Measurements from ENCODE around the gene MOSPD3.

DNA sequence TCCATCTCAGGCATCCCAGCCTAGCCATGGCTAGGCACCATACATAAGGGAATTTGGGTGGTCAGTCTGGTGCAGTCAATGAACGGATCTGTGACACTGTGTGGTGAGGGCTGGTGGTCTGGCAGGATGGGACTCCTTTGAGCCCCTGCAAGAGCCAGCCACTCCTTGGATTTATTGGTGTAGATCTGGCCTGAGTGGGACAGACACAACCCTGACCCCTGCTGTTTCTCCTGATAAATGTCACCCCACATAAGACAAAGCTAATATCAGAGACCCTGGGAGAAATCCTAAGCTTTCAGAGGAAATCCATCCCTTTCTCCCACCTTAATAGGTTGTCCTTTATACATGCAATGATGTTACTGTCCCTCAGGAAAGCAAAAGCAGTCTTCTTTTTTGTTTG, 23.9 kb upstream of the MOSPD3 start:
- TF ChIP-seq ZSCAN30 (CRISPR knock-in tag; IDR thresholded peaks at IDR 0.05) (no peak), EP300 (IDR thresholded peaks at IDR 0.05; ENCODE audit: low read depth in 2 of 2, low read length in 2 of 2) (no peak), EP300 (CRISPR knock-in tag; IDR thresholded peaks at IDR 0.05; ENCODE audit: borderline replicate concordance) (no peak), SRF (IDR thresholded peaks at IDR 0.05; ENCODE audit: low read depth, low read length) (no peak), ZNF850 (CRISPR knock-in tag; conservative IDR thresholded peaks at IDR 0.05) (no peak), SRSF1 (optimal IDR thresholded peaks at IDR 0.05; ENCODE audit: low read depth, low read length) (no peak)
- TF ChIP-seq, protein P1, sequence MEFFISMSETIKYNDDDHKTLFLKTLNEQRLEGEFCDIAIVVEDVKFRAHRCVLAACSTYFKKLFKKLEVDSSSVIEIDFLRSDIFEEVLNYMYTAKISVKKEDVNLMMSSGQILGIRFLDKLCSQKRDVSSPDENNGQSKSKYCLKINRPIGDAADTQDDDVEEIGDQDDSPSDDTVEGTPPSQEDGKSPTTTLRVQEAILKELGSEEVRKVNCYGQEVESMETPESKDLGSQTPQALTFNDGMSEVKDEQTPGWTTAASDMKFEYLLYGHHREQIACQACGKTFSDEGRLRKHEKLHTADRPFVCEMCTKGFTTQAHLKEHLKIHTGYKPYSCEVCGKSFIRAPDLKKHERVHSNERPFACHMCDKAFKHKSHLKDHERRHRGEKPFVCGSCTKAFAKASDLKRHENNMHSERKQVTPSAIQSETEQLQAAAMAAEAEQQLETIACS (CRISPR knock-in tag; IDR thresholded peaks at IDR 0.05), result no peak
- TF ChIP-seq, protein P2, sequence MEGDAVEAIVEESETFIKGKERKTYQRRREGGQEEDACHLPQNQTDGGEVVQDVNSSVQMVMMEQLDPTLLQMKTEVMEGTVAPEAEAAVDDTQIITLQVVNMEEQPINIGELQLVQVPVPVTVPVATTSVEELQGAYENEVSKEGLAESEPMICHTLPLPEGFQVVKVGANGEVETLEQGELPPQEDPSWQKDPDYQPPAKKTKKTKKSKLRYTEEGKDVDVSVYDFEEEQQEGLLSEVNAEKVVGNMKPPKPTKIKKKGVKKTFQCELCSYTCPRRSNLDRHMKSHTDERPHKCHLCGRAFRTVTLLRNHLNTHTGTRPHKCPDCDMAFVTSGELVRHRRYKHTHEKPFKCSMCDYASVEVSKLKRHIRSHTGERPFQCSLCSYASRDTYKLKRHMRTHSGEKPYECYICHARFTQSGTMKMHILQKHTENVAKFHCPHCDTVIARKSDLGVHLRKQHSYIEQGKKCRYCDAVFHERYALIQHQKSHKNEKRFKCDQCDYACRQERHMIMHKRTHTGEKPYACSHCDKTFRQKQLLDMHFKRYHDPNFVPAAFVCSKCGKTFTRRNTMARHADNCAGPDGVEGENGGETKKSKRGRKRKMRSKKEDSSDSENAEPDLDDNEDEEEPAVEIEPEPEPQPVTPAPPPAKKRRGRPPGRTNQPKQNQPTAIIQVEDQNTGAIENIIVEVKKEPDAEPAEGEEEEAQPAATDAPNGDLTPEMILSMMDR (CRISPR knock-in tag; IDR thresholded peaks at IDR 0.05), result peak; percentile 58
